SK-N-DZ (cell line): ENCODE measurements around the gene BLCAP.
A peak's percentile ranks its signal among the peaks of the same experiment; 100 is the strongest.

Experiments used
- DNase-seq: peaks from one replicate; pipeline ENCODE4 v3.0.0-alpha.2; 2015; ENCODE audit warnings: low spot score

The BLCAP gene

GRCh38 chr20:37529968-37530600, 2.4 kb upstream of the BLCAP start:
- no peak for DNase-seq

DNA sequence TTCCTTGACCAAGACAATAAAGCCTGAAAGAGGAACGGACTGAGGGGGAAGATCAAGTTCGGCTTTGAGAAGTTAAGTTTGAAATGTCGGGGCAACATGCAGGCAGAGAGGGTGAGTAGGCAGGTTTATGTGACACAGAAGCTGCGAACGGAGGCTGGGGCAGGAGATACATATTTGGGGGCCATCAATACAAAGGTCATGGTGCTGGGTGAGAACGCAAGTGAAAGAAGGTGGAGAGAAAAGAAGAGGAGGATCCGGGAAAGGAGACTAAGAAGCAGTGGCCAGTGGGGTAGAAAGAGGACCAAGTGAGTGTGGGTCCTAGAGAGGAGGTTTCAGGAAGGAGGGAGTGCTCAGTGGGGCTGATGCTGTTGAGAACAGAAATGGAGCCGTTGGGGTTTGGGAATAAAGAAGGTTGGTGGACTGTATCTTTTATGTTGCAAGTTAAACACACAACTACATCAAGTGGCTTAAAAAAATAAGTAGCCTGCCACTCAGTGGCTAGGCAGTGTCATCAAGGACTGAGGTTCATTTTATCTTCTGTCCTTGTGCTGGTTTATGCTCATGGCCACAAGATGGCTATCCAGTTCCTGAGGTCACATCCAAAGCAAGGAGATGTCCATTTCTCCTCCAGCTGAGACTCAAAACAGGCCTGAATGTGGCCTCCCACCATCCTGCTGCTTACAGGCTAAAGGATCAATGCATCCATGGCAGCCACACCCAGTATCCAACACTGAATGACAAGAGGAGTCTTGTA, 1.7 kb upstream of the BLCAP start:
- no peak for DNase-seq

- no peak for DNase-seq
These were observed 954 bp upstream of the BLCAP start for GRCh38 chr20:37528446-37529213.

DNA sequence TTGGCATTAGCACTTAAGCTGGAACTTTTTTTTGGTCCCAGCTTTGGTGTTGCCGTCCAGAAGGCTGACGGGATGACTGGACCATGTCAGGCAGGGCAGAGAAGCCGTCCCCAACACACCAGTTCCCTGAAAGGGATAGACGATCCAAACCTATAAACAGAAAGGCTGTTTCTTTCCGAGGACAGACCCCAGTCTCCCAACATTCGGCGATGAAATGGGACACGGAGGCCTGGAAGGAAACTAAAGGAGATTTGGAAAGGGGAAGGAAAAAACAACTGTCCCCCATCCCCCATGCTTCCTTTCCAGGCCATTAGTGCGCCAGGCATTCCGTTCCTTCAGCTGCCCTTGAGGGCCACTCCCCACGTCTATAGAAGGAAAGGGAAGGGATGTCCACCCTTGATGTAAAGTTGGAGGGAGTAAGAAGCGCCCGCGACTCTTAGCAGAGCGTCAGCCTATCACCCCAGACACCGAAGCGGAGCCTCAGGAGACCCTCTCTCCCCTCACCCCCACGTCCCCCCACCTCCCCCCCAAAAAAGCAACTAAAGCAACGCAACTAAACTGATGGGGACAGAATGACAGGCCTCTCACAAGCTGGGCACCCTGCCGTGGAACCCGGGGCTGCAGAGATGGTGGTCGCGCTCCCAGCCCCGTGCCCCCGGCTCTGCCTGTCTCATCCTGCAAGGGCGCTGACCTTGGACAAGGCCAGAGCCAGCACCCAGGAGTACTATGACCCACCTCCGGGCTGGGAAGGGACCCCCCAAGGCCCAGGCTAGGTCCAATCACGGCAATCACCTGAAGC, 638 bp downstream of the BLCAP start:
- no peak for DNase-seq

GRCh38 chr20:37526238-37526838, 1.3 kb downstream of the BLCAP start:
- DNase-seq: no peak

DNA sequence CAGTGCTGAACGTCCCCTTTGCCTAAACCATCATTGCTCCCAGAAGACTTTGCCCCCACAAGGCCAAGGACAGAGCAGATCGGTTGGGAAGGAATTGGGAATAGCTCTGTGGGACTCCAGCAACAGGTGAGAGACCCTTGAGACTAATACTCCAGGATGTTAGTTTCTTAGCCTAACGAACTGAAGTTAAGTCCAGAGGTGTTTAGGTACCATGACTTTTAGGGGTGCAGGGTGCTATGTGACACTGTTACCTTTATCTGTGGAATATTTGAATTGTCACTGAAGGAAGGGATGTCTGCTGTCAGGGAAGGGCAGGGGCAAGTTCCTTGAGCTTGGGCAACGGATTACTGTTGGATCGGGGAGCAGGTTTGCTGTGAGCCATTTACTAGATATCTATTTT, 1.9 kb downstream of the BLCAP start:
- DNase-seq: no peak

DNA sequence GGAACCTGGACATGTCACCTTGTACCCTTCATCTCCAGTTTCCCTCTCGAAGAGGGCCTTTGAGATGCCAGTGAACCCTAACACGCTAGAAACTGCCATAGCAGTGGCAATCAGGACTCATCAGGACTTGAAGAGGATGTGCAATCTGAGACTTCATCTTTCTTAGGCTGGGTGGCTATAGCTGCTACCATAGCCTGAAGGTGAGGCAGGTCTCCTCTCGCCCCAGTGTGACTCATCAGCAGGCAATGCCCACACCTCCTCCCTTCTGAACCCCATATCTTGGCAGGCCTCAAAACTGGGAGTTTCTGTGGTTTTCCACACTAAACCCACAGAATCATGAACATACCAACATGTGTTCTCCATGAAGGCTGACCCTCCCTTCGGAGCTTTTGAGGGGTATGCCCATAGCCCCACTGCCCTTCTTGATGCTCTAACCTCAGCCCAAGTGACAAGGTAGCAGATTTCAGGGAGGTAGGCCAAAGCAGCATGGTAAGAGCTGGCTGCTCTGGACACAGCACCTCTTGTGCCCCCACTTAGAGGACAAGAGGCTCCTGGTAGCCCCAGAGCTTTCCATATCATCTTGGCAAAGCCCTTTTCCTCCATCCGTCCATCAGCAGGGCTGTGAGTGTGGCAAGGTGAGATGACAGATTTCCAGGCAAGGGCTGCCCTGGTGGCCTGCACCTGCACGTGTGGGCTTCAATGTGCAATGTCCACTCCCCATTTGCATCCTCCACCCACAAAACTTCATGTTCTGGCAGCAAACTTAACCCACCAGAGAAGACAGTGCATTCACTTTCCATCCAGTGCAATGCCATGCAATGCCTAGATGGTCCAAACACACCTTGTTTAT, 2.6 kb downstream of the BLCAP start:
- no peak for DNase-seq

GRCh38 chr20:37523911-37524700, 3.6 kb downstream of the BLCAP start:
- no peak for DNase-seq

GRCh38 chr20:37523012-37523391, 4.7 kb downstream of the BLCAP start:
- no peak for DNase-seq

- DNase-seq: no peak
These were observed 5.2 kb downstream of the BLCAP start for GRCh38 chr20:37522260-37523011.

- DNase-seq: no peak
These were observed 6.5 kb downstream of the BLCAP start, which contains the start of gene NNAT for GRCh38 chr20:37521061-37521771. TSS of gene NNAT (plus strand) at chr20:37521250. CDS start at chr20:37521332, 82 bp downstream.

DNA sequence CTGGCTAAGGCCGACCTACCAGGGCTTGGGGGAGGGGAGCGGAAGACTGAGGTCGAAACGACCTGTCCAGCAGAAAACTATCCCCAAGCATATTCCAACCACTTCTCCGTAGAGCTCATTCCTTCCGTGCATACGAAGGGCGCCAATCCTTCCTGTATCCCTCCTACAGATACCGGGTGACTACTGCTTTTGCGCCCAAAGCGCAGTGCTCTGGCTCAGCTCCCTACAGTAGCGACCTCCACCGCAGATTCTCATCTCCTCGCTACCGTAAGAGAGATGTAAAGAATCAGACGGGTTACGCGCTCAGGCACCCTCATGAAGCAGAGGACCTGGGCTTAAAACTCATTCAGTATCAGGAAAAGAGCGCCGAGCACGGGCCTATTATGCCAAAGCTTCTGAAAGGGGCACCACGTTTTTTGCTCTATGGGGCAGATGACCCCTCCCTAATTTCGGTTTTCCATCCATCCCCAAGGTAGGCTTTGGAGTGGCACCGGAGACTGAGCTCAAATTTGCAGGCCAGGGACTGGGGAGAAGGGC, 7.2 kb downstream of the BLCAP start:
- no peak for DNase-seq

DNA sequence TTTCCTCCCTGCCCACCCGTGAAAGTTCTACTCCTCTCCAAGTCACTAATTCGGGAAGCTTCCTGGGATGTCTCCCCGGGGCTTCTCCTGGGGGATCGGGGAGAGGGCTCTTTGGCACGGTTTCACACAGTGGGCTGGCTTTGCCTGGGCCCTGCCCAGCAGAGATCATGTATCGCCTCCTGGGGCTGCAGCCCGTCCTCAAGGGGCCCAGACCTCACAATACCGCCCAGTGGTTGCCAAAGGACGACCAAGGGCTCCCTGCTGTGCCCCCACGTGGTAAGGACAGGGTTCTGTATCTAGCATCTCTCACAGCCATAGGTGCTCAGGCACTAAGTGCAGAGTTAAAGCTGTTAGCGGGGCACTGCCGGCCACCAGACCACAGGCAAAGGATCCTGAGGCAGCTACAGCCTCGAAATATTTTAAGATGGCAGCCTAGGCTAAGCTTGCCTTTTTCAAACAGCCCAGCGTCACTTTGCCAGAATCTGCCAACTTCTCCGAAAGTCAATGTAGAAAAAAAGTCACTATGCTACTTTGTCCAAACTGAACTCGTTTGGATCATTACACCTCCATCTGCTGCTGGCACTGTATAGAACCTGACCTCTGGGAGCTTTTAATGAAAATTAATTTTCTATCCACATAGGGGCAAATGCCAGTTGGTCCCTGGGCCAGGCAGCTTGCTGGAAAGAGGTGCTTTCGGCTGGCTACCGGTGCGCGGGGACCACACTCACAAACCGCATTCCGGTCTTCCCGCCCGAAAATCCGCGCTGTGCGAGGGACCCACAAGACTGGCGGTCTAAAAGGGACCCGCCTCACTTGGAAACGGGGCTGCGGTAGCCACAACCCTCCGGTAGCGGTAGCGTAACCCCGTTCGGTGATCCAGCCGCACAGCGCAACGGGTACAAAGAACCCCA, 7.9 kb downstream of the BLCAP start:
- DNase-seq: peak; percentile 58

DNA sequence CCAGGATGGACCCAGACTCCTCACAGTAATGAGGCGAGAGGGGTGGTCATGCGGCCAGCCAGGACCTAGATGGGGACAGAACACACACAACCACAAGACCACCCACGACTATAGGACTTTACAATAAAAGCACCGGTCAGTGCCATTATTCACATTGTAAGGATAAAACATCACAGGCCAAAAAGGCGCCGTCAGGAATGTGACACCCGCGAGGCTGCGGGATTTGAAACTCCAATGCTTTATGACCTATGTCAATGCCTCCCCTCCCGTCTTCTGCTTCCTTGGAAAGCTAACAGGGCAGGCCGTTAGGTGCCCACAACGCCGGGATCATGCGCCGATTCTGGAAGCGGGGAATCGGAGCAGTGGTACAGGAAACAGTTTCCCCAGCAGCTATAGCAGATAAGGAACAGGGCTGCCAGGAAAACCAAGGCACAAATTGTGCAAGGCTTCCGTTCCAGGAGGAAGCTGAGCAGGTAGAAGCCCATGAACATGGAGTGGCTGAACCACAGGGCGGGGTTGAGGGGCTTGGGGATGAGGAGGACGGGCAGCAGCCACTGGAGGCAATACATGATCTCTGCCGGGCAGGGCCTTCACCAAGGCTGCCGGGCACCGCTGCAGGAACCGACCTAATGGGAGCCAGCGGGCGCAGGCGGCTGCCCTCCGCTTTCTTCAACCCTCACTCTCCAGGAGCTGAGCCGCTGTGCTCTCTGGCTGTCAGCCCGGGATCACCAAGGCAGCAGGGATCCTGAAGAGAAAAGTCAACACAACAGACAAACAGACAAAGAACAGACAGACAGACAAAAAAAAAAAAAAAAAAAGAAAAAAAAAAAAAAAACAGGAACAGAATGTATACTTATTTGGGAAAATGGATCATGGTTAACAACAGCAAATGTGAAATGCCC, 8.8 kb downstream of the BLCAP start:
- no peak for DNase-seq

DNA sequence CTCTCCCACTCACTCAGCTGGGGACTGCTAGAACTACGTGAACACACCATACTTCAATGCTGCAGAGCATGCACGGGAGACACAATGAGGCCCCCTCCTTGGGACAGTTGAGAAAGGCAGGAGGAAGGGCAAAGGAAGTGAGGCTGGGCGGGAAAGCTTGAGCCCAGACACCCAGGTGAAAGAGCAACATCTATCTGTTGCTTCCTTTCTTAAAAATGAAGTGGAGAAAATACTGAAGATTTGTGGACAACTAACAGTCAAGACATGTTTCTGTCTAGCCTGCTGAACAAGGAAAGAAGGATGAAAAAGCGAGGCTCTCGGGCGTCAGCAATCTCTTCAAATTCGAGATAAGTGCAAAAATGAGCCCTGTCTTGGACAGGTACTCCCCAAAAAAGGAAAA, 9.6 kb downstream of the BLCAP start:
- no peak for DNase-seq
